WTC11 (cell line): Measurements from ENCODE around the gene IL10RB. TPM values are rescaled to one million over a fixed set of nuclear protein-coding genes. Genes with fewer than 3 reads are reported as not detected.

ENCODE experiments used
- AFF4 ChIP-seq: sonication (generic); formaldehyde crosslinking; IDR thresholded peaks from 2 replicates; pipeline ENCODE4 v1.8.1; 2023; ENCODE audit warnings: mild to moderate bottlenecking, missing genetic modification reagents, borderline replicate concordance
- ATF1 ChIP-seq: sonication (generic); formaldehyde crosslinking; IDR thresholded peaks from 2 replicates; pipeline ENCODE4 v1.8.1; 2023; ENCODE audit warnings: mild to moderate bottlenecking, moderate library complexity, missing genetic modification reagents
- CREB1 ChIP-seq: sonication (generic); formaldehyde crosslinking; IDR thresholded peaks from 2 replicates; pipeline ENCODE4 v1.8.0; 2023; ENCODE audit warnings: mild to moderate bottlenecking, missing genetic modification reagents
- E2F1 ChIP-seq: sonication (generic); formaldehyde crosslinking; IDR thresholded peaks from 2 replicates; pipeline ENCODE4 v1.8.0; 2022; ENCODE audit warnings: mild to moderate bottlenecking, missing genetic modification reagents
- EMX1 ChIP-seq: fragments of 250-450 bp; sonication (Bioruptor Pico); IDR thresholded peaks from 2 replicates; pipeline ENCODE4 v1.8.0; 2021; ENCODE audit warnings: mild to moderate bottlenecking
- GABPB1 ChIP-seq: sonication (generic); formaldehyde crosslinking; IDR thresholded peaks from 2 replicates; pipeline ENCODE4 v1.8.1; 2023; ENCODE audit warnings: mild to moderate bottlenecking, missing genetic modification reagents
- GTF2I ChIP-seq: fragments of 250-450 bp; sonication (Bioruptor Pico); conservative IDR thresholded peaks from 2 replicates; pipeline ENCODE4 v1.4.0; 2021; ENCODE audit warnings: mild to moderate bottlenecking
- JUN ChIP-seq: sonication (generic); formaldehyde crosslinking; IDR thresholded peaks from 2 replicates; pipeline ENCODE4 v1.8.0; 2023; ENCODE audit warnings: mild to moderate bottlenecking, missing genetic modification reagents
- KAT7 ChIP-seq: sonication (generic); formaldehyde crosslinking; IDR thresholded peaks from 2 replicates; pipeline ENCODE4 v1.8.1; 2023; ENCODE audit warnings: missing genetic modification reagents, mild to moderate bottlenecking, borderline replicate concordance
- MYBL2 ChIP-seq: sonication (generic); formaldehyde crosslinking; IDR thresholded peaks from 2 replicates; pipeline ENCODE4 v1.8.1; 2023; ENCODE audit warnings: mild to moderate bottlenecking, moderate library complexity, missing genetic modification reagents
- NFE2L1 ChIP-seq: sonication (generic); formaldehyde crosslinking; IDR thresholded peaks from 2 replicates; pipeline ENCODE4 v1.8.1; 2023; ENCODE audit warnings: missing genetic modification reagents
- NR2C2 ChIP-seq: sonication (generic); formaldehyde crosslinking; IDR thresholded peaks from 2 replicates; pipeline ENCODE4 v1.8.0; 2022; ENCODE audit warnings: mild to moderate bottlenecking, missing genetic modification reagents
- PREB ChIP-seq: sonication (generic); formaldehyde crosslinking; IDR thresholded peaks from 2 replicates; pipeline ENCODE4 v1.8.1; 2022; ENCODE audit warnings: mild to moderate bottlenecking, missing genetic modification reagents, moderate library complexity, borderline replicate concordance
- PRRX2 ChIP-seq: fragments of 250-450 bp; sonication (Bioruptor Pico); IDR thresholded peaks from 2 replicates; pipeline ENCODE4 v1.8.0; 2021; ENCODE audit warnings: mild to moderate bottlenecking
- TCF7 ChIP-seq: sonication (generic); formaldehyde crosslinking; IDR thresholded peaks from 2 replicates; pipeline ENCODE4 v1.8.0; 2022; ENCODE audit warnings: mild to moderate bottlenecking, low read depth, missing genetic modification reagents, moderate library complexity
- TP53 ChIP-seq: sonication (generic); formaldehyde crosslinking; IDR thresholded peaks from 2 replicates; pipeline ENCODE4 v1.8.1; 2023; ENCODE audit warnings: mild to moderate bottlenecking, missing genetic modification reagents
- ZNF138 ChIP-seq: sonication (generic); formaldehyde crosslinking; conservative IDR thresholded peaks from 2 replicates; pipeline ENCODE4 v1.8.1; 2022; ENCODE audit warnings: mild to moderate bottlenecking, moderate library complexity, missing genetic modification reagents
- ZNF671 ChIP-seq: fragments of 250-450 bp; sonication (Bioruptor Pico); IDR thresholded peaks from 2 replicates; pipeline ENCODE4 v1.8.0; 2021; ENCODE audit warnings: mild to moderate bottlenecking
- total RNA-seq: library from RNA; stranded (reverse); gene quantifications from 3 replicates; pipeline ENCODE4 v1.2.3, GENCODE V29; 2021
- TF ChIP-seq, protein P1 (sequence below): fragments of 250-450 bp; sonication (Bioruptor Pico); IDR thresholded peaks from 2 replicates; pipeline ENCODE4 v1.9.0; 2021; ENCODE audit warnings: moderate library complexity, mild to moderate bottlenecking, inconsistent platforms, borderline replicate concordance
- TF ChIP-seq, protein P2 (sequence below): fragments of 200-600 bp; IDR thresholded peaks from 2 replicates; pipeline ENCODE4 v1.8.0; 2022; ENCODE audit warnings: antibody characterized with exemption
- TF ChIP-seq, protein P3 (sequence below): sonication (generic); formaldehyde crosslinking; IDR thresholded peaks from 2 replicates; pipeline ENCODE4 v1.8.0; 2022; ENCODE audit warnings: missing genetic modification reagents
- TF ChIP-seq, protein P4 (sequence below): fragments of 250-450 bp; sonication (Bioruptor Pico); IDR thresholded peaks from 2 replicates; pipeline ENCODE4 v1.9.0; 2021; ENCODE audit warnings: mild to moderate bottlenecking, borderline replicate concordance

Gene IL10RB
- total RNA-seq, 1 experiment from 2014 or later: 3.7 TPM

DNA sequence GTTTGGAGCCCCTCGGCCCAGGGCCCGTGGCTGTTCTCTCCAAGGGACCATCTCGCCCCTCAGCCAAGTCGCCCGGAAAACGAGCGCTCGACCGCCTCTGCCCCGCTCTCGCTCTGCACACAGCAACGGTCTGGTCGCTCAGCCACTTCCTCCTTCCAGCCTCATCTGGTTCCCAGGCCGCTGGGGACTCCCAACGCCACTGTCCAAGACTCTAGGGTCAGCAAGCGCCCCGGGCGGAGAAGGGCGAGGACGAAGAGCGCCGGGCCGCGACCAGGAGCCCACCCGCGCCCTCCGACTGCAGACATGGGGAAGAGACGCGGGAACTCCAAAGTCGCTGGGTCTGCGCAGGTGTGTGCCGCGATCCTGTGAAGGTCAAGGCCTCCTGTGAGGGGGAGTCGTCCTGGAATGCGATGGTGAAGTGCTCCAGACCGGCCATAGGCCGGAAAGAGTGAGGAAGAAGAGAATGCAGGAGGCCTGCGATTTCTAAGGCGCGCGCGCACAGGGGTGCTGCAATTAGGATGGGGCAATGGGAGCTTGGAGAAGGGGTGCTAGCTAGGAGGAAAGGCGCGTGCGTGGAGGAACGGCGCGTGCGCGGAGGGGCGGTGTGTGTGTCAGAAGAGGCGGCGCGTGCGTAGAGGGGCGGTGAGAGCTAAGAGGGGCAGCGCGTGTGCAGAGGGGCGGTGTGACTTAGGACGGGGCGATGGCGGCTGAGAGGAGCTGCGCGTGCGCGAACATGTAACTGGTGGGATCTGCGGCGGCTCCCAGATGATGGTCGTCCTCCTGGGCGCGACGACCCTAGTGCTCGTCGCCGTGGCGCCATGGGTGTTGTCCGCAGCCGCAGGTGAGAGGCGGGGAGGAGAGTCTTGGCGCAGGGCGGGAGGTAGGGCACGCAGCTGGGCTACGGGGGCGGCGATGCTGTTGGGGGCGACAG lies 58.4 kb downstream of the IL10RB start, which contains the start of gene IFNAR1 (continued):
- no peak for TF ChIP-seq AFF4 (CRISPR knock-in tag)
- TF ChIP-seq, protein P1, sequence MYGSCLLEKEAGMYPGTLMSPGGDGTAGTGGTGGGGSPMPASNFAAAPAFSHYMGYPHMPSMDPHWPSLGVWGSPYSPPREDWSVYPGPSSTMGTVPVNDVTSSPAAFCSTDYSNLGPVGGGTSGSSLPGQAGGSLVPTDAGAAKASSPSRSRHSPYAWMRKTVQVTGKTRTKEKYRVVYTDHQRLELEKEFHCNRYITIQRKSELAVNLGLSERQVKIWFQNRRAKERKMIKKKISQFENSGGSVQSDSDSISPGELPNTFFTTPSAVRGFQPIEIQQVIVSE (CRISPR knock-in tag): no peak
- TF ChIP-seq CREB1 (CRISPR knock-in tag): peak; percentile 76; the same call in 1 of the 2 replicates
- TF ChIP-seq PRRX2 (CRISPR knock-in tag): 0 out of 2 replicates have a peak, but pooled peaks have one; percentile 31
- no peak for TF ChIP-seq ZNF138 (CRISPR knock-in tag)
- TF ChIP-seq, protein P2, sequence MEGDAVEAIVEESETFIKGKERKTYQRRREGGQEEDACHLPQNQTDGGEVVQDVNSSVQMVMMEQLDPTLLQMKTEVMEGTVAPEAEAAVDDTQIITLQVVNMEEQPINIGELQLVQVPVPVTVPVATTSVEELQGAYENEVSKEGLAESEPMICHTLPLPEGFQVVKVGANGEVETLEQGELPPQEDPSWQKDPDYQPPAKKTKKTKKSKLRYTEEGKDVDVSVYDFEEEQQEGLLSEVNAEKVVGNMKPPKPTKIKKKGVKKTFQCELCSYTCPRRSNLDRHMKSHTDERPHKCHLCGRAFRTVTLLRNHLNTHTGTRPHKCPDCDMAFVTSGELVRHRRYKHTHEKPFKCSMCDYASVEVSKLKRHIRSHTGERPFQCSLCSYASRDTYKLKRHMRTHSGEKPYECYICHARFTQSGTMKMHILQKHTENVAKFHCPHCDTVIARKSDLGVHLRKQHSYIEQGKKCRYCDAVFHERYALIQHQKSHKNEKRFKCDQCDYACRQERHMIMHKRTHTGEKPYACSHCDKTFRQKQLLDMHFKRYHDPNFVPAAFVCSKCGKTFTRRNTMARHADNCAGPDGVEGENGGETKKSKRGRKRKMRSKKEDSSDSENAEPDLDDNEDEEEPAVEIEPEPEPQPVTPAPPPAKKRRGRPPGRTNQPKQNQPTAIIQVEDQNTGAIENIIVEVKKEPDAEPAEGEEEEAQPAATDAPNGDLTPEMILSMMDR: no peak
- no peak for TF ChIP-seq KAT7 (CRISPR knock-in tag)
- TF ChIP-seq E2F1 (CRISPR knock-in tag): no peak
- peak; percentile 44; the same call in 1 of the 2 replicates for TF ChIP-seq MYBL2 (CRISPR knock-in tag)
- TF ChIP-seq ZNF671 (CRISPR knock-in tag): no peak
- TF ChIP-seq NR2C2 (CRISPR knock-in tag): no peak
- no peak for TF ChIP-seq PREB
- TF ChIP-seq TP53 (CRISPR knock-in tag): no peak
- peak; percentile 92 for TF ChIP-seq NFE2L1 (CRISPR knock-in tag)
- no peak for TF ChIP-seq ATF1
- no peak for TF ChIP-seq GTF2I (CRISPR knock-in tag)
- no peak for TF ChIP-seq TCF7 (CRISPR knock-in tag)
- no peak for TF ChIP-seq EMX1
- TF ChIP-seq GABPB1 (CRISPR knock-in tag): peak; percentile 47
- no peak; the same call in 1 of the 2 replicates for TF ChIP-seq JUN (CRISPR knock-in tag)
- TF ChIP-seq, protein P3, sequence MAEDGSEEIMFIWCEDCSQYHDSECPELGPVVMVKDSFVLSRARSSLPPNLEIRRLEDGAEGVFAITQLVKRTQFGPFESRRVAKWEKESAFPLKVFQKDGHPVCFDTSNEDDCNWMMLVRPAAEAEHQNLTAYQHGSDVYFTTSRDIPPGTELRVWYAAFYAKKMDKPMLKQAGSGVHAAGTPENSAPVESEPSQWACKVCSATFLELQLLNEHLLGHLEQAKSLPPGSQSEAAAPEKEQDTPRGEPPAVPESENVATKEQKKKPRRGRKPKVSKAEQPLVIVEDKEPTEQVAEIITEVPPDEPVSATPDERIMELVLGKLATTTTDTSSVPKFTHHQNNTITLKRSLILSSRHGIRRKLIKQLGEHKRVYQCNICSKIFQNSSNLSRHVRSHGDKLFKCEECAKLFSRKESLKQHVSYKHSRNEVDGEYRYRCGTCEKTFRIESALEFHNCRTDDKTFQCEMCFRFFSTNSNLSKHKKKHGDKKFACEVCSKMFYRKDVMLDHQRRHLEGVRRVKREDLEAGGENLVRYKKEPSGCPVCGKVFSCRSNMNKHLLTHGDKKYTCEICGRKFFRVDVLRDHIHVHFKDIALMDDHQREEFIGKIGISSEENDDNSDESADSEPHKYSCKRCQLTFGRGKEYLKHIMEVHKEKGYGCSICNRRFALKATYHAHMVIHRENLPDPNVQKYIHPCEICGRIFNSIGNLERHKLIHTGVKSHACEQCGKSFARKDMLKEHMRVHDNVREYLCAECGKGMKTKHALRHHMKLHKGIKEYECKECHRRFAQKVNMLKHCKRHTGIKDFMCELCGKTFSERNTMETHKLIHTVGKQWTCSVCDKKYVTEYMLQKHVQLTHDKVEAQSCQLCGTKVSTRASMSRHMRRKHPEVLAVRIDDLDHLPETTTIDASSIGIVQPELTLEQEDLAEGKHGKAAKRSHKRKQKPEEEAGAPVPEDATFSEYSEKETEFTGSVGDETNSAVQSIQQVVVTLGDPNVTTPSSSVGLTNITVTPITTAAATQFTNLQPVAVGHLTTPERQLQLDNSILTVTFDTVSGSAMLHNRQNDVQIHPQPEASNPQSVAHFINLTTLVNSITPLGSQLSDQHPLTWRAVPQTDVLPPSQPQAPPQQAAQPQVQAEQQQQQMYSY (CRISPR knock-in tag): no peak
- TF ChIP-seq, protein P4, sequence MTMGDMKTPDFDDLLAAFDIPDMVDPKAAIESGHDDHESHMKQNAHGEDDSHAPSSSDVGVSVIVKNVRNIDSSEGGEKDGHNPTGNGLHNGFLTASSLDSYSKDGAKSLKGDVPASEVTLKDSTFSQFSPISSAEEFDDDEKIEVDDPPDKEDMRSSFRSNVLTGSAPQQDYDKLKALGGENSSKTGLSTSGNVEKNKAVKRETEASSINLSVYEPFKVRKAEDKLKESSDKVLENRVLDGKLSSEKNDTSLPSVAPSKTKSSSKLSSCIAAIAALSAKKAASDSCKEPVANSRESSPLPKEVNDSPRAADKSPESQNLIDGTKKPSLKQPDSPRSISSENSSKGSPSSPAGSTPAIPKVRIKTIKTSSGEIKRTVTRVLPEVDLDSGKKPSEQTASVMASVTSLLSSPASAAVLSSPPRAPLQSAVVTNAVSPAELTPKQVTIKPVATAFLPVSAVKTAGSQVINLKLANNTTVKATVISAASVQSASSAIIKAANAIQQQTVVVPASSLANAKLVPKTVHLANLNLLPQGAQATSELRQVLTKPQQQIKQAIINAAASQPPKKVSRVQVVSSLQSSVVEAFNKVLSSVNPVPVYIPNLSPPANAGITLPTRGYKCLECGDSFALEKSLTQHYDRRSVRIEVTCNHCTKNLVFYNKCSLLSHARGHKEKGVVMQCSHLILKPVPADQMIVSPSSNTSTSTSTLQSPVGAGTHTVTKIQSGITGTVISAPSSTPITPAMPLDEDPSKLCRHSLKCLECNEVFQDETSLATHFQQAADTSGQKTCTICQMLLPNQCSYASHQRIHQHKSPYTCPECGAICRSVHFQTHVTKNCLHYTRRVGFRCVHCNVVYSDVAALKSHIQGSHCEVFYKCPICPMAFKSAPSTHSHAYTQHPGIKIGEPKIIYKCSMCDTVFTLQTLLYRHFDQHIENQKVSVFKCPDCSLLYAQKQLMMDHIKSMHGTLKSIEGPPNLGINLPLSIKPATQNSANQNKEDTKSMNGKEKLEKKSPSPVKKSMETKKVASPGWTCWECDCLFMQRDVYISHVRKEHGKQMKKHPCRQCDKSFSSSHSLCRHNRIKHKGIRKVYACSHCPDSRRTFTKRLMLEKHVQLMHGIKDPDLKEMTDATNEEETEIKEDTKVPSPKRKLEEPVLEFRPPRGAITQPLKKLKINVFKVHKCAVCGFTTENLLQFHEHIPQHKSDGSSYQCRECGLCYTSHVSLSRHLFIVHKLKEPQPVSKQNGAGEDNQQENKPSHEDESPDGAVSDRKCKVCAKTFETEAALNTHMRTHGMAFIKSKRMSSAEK (CRISPR knock-in tag): no peak
